ENCODE data around the gene RNF20.

DNA sequence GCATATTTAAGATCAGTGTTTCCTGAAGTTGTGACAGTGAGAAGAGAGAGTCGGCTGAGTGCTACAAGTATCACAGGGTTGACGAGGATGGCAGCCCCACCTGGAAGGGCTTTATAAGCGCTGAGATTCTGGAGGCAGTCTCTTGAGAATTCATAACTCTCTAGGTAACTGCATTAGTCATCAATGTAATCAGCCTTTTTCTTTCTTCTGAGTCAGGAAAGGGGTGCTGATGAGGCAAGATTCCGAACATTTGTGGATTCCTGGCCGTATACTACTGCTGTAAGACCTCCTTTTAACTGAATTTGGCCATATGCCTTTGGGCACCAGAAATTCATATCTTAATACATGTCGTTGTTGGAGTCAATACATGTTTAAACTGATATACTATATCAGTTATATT is 6.6 kb upstream of the RNF20 start:
- TF ChIP-seq, protein P1, sequence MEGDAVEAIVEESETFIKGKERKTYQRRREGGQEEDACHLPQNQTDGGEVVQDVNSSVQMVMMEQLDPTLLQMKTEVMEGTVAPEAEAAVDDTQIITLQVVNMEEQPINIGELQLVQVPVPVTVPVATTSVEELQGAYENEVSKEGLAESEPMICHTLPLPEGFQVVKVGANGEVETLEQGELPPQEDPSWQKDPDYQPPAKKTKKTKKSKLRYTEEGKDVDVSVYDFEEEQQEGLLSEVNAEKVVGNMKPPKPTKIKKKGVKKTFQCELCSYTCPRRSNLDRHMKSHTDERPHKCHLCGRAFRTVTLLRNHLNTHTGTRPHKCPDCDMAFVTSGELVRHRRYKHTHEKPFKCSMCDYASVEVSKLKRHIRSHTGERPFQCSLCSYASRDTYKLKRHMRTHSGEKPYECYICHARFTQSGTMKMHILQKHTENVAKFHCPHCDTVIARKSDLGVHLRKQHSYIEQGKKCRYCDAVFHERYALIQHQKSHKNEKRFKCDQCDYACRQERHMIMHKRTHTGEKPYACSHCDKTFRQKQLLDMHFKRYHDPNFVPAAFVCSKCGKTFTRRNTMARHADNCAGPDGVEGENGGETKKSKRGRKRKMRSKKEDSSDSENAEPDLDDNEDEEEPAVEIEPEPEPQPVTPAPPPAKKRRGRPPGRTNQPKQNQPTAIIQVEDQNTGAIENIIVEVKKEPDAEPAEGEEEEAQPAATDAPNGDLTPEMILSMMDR (IDR thresholded peaks at IDR 0.05 in 2 of 3, conservative IDR thresholded peaks at IDR 0.05 in 1 of 3; ENCODE audit: borderline replicate concordance in 1 of 3, insufficient read depth in 1 of 3, low read depth in 2 of 3, low read length in 2 of 3) = no peak
- TF ChIP-seq POLR2AphosphoS5 (IDR thresholded peaks at IDR 0.05; ENCODE audit: low read depth, low read length) (no peak), POLR2A (IDR thresholded peaks at IDR 0.05; ENCODE audit: borderline replicate concordance, extremely low read depth, insufficient read depth, insufficient read length) (no peak), JUND (IDR thresholded peaks at IDR 0.05) (no peak), EZH2 (IDR thresholded peaks at IDR 0.05) (no peak), RAD21 (IDR thresholded peaks at IDR 0.05; ENCODE audit: low read depth) (no peak), EZH2phosphoT487 (IDR thresholded peaks at IDR 0.05; ENCODE audit: borderline replicate concordance) (no peak), ZNF274 (IDR thresholded peaks at IDR 0.05; ENCODE audit: low read depth, low read length) (no peak), TCF7L2 (IDR thresholded peaks at IDR 0.05; ENCODE audit: borderline replicate concordance, extremely low read depth, insufficient read depth, insufficient read length) (no peak)
- TF ChIP-seq, protein P2, sequence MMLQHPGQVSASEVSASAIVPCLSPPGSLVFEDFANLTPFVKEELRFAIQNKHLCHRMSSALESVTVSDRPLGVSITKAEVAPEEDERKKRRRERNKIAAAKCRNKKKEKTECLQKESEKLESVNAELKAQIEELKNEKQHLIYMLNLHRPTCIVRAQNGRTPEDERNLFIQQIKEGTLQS (IDR thresholded peaks at IDR 0.05) = no peak
- TF ChIP-seq, protein P3, sequence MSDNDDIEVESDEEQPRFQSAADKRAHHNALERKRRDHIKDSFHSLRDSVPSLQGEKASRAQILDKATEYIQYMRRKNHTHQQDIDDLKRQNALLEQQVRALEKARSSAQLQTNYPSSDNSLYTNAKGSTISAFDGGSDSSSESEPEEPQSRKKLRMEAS (IDR thresholded peaks at IDR 0.05) = no peak
